LNCaP clone FGC (cell line): Measurements from ENCODE around the gene PATJ.
A peak's percentile ranks its signal among the peaks of the same experiment; 100 is the strongest.
"Not testable (repeated sequence)": the region's sequence is repeated elsewhere in the genome, so short reads cannot be mapped to it uniquely, and the experiment has no call there.

Experiments
- DNase-seq: peaks from one replicate; pipeline ENCODE4 v3.0.0-alpha.2; 2011; ENCODE audit warnings: low read depth
- H3K4me3 ChIP-seq: 2 replicates; pipeline ENCODE4 v1.5.1; 2011; ENCODE audit warnings: mild to moderate bottlenecking, low read depth, low read length, control low read depth
- CTCF ChIP-seq: IDR thresholded peaks from 2 replicates; pipeline ENCODE4 v1.5.1; 2012; ENCODE audit warnings: mild to moderate bottlenecking; ENCODE audit not compliant: control insufficient read depth, insufficient read depth; ENCODE audit errors: extremely low read depth

Gene PATJ

GRCh38 chr1:61865646-61866220, 123.5 kb downstream of the PATJ start:
- peak overlapping the region; percentile 27 for H3K4me3 ChIP-seq
- peak; percentile 56 for DNase-seq
- no peak for TF ChIP-seq CTCF

GRCh38 chr1:61869691-61870109, 127.4 kb downstream of the PATJ start:
- no peak overlapping the region for H3K4me3 ChIP-seq
- DNase-seq = no peak
- TF ChIP-seq CTCF = no peak

GRCh38 chr1:61872206-61872605, 129.9 kb downstream of the PATJ start:
- no peak for TF ChIP-seq CTCF
- no peak overlapping the region for H3K4me3 ChIP-seq
- no peak for DNase-seq

GRCh38 chr1:61873581-61873980, 131.3 kb downstream of the PATJ start:
- no peak overlapping the region for H3K4me3 ChIP-seq
- DNase-seq = no peak
- TF ChIP-seq CTCF = no peak

GRCh38 chr1:61873994-61874393, 131.7 kb downstream of the PATJ start:
- no peak overlapping the region for H3K4me3 ChIP-seq
- TF ChIP-seq CTCF = no peak
- DNase-seq = no peak

GRCh38 chr1:61875198-61875597, 132.9 kb downstream of the PATJ start:
- TF ChIP-seq CTCF = no peak

GRCh38 chr1:61879887-61880474, 137.7 kb downstream of the PATJ start:
- H3K4me3 ChIP-seq, DNase-seq: not testable (repeated sequence)

More at GRCh38 chr1:61875198-61875597, 132.9 kb downstream of the PATJ start:
- H3K4me3 ChIP-seq = no peak overlapping the region
- no peak for DNase-seq
